ENCODE results near the gene SMARCD1.

Gene SMARCD1

DNA sequence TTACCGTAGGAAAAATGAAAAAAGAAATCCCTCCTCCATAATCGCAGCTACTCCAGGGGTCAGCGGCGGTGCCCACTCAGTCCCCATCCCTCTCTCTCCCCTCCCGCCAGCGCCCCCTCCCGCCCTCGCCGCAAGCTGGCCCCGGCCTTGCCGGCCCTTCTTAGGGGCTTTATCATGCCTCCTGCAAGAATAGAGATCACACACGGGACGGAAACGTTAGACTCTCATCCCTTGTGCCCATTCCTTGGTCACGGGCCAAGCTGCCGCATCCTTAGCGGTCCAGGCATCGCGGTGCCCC is 26.2 kb downstream of the SMARCD1 start:
- H3K27me3 ChIP-seq (ENCODE audit: insufficient read depth, poor library complexity, severe bottlenecking): no peaks in the 10 kb centered on the region
- TF ChIP-seq, protein P1, sequence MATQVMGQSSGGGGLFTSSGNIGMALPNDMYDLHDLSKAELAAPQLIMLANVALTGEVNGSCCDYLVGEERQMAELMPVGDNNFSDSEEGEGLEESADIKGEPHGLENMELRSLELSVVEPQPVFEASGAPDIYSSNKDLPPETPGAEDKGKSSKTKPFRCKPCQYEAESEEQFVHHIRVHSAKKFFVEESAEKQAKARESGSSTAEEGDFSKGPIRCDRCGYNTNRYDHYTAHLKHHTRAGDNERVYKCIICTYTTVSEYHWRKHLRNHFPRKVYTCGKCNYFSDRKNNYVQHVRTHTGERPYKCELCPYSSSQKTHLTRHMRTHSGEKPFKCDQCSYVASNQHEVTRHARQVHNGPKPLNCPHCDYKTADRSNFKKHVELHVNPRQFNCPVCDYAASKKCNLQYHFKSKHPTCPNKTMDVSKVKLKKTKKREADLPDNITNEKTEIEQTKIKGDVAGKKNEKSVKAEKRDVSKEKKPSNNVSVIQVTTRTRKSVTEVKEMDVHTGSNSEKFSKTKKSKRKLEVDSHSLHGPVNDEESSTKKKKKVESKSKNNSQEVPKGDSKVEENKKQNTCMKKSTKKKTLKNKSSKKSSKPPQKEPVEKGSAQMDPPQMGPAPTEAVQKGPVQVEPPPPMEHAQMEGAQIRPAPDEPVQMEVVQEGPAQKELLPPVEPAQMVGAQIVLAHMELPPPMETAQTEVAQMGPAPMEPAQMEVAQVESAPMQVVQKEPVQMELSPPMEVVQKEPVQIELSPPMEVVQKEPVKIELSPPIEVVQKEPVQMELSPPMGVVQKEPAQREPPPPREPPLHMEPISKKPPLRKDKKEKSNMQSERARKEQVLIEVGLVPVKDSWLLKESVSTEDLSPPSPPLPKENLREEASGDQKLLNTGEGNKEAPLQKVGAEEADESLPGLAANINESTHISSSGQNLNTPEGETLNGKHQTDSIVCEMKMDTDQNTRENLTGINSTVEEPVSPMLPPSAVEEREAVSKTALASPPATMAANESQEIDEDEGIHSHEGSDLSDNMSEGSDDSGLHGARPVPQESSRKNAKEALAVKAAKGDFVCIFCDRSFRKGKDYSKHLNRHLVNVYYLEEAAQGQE (IDR thresholded peaks at IDR 0.05; ENCODE audit: insufficient replicate concordance, low read depth): no peak
- TF ChIP-seq GABPA (IDR thresholded peaks at IDR 0.05; ENCODE audit: low read depth): no peak
- no peak for TF ChIP-seq SPI1 (IDR thresholded peaks at IDR 0.05; ENCODE audit: borderline replicate concordance, low read depth)
- TF ChIP-seq, protein P2, sequence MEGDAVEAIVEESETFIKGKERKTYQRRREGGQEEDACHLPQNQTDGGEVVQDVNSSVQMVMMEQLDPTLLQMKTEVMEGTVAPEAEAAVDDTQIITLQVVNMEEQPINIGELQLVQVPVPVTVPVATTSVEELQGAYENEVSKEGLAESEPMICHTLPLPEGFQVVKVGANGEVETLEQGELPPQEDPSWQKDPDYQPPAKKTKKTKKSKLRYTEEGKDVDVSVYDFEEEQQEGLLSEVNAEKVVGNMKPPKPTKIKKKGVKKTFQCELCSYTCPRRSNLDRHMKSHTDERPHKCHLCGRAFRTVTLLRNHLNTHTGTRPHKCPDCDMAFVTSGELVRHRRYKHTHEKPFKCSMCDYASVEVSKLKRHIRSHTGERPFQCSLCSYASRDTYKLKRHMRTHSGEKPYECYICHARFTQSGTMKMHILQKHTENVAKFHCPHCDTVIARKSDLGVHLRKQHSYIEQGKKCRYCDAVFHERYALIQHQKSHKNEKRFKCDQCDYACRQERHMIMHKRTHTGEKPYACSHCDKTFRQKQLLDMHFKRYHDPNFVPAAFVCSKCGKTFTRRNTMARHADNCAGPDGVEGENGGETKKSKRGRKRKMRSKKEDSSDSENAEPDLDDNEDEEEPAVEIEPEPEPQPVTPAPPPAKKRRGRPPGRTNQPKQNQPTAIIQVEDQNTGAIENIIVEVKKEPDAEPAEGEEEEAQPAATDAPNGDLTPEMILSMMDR (IDR thresholded peaks at IDR 0.05; ENCODE audit: insufficient read depth, low read length): no peak
- TF ChIP-seq POLR2AphosphoS5 (IDR thresholded peaks at IDR 0.05; ENCODE audit: low read depth): no peak
- peak overlapping the region; percentile 37 for H3K4me3 ChIP-seq (replicated peaks; ENCODE audit: insufficient read depth, low read length)
- H3K27ac ChIP-seq (replicated peaks): no peak overlapping the region
- no peak for DNase-seq (ENCODE audit: low read depth in 1 of 2, low spot score in 1 of 2)

DNA sequence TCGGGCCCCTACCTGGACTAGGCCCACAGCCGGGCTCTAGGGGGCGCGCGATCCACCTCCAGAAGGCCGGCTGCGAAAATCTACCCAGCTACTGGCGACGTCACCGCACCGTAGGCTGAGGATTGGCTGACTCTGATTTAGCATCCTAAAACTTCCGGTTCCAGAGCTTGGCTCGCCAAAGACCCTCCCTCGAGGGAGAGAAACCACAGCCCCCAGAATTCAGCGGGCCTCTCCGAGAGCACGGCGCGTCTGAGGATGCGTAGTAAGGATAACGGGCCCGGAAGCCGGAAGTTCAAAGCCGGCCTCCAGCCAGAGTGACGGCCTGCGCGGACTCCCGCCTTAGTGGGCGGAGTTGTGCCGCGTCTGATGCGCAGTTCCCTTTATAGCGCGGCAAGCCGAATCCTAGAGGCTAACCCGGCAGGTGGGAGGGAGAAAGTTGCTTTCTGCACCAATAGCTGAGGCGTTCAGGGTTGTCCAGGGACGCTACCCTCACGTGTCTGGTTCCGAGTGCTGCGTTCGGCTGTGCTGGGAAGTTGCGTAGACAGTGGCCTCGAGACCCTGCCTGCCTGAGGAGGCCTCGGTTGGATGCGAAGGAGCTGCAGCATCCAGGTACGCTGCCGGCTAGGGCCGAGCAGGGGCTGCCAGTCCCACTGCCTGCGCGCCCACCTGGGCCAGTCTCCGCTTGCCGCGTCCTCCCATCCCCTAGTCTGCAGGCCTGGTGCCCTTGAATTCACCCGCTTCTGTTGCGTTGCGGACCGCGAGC is 26.7 kb downstream of the SMARCD1 start, which contains the start of gene COX14:
Gene COX14, plus strand, starts transcription at position 544 of the 763 bp plus-strand sequence. CDS start 7,808 bp downstream, outside the sequence.
- Histone ChIP-seq H3K27me3 (ENCODE audit: insufficient read depth, poor library complexity, severe bottlenecking) (no peaks in the 10 kb centered on the region), H3K4me3 (replicated peaks; ENCODE audit: insufficient read depth, low read length) (peak within 1 kb of the TSS; percentile 88), H3K27ac (replicated peaks) (peak within 1 kb of the TSS; percentile 81)
- TF ChIP-seq, protein P2 (IDR thresholded peaks at IDR 0.05; ENCODE audit: insufficient read depth, low read length): peak; percentile 70
- TF ChIP-seq, protein P1 (IDR thresholded peaks at IDR 0.05; ENCODE audit: insufficient replicate concordance, low read depth): peak; percentile 68
- TF ChIP-seq POLR2AphosphoS5 (IDR thresholded peaks at IDR 0.05; ENCODE audit: low read depth): peak; percentile 96
- TF ChIP-seq SPI1 (IDR thresholded peaks at IDR 0.05; ENCODE audit: borderline replicate concordance, low read depth): peak; percentile 84; the same call in 1 of the 2 replicates
- TF ChIP-seq GABPA (IDR thresholded peaks at IDR 0.05; ENCODE audit: low read depth): peak; percentile 84
- peak; percentile 98 to 99 for DNase-seq (ENCODE audit: low read depth in 1 of 2, low spot score in 1 of 2)

DNA sequence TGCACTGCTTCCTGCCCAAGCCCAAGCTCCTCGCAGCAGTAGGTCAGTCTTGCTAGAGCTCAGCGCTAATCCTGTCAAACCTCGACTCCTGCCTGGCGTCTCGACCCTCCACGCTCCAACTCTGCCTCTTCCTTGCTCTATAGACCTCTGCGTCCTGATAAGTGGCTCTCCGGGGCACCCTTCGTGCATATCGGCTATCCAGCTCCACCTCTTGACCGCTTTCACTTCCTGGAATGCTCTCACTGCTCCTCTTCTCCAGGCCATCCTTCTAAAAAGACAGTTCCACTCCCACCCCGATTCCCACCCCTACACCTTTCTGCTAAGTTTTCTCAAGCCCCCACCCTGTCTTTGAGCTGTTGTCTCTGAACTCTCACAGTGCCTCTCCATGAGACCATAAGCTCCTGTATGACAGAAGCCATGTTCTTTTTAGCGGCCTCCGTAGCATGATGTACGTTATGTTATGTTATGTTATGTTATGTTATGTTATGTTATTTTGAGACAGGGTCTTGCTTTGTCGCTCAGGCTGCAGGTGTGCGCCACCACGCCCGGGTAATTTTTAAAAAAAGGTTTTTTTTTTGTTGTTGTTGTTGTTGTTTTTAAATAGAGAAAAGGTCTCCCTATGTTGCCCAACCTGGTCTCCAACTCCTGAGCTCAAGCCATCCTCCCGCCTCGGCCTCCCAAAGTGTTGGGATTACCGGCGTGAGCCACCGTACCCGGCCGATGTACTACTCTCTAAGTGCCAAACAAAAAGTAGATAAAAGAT is 27.5 kb downstream of the SMARCD1 start:
- peak; percentile 45 to 55 for DNase-seq (ENCODE audit: low read depth in 1 of 2, low spot score in 1 of 2)
- Histone ChIP-seq H3K4me3 (replicated peaks; ENCODE audit: insufficient read depth, low read length) (peak overlapping the region; percentile 88), H3K27ac (replicated peaks) (peak overlapping the region; percentile 81), H3K27me3 (ENCODE audit: insufficient read depth, poor library complexity, severe bottlenecking) (no peaks in the 10 kb centered on the region)
- TF ChIP-seq SPI1 (IDR thresholded peaks at IDR 0.05; ENCODE audit: borderline replicate concordance, low read depth): no peak
- no peak for TF ChIP-seq GABPA (IDR thresholded peaks at IDR 0.05; ENCODE audit: low read depth)
- no peak; the same call in 1 of the 2 replicates for TF ChIP-seq POLR2AphosphoS5 (IDR thresholded peaks at IDR 0.05; ENCODE audit: low read depth)
- TF ChIP-seq, protein P2 (IDR thresholded peaks at IDR 0.05; ENCODE audit: insufficient read depth, low read length): no peak

Measured in HL-60 (cell line).